ENCODE data around the gene TMEM163.

GRCh38 chr2:134407154-134407890 is 311.5 kb downstream of the TMEM163 start:
- no peak for TF ChIP-seq MAX (IDR thresholded peaks at IDR 0.05)
- TF ChIP-seq REST (IDR thresholded peaks at IDR 0.05; ENCODE audit: low read depth), result no peak
- TF ChIP-seq TEAD4 (IDR thresholded peaks at IDR 0.05), result no peak
- no peak for TF ChIP-seq FOXM1 (IDR thresholded peaks at IDR 0.05; ENCODE audit: borderline replicate concordance, low read depth)
- no peak for TF ChIP-seq NFIC (IDR thresholded peaks at IDR 0.05)
- TF ChIP-seq CREB1 (IDR thresholded peaks at IDR 0.05; ENCODE audit: low read depth), result no peak
- TF ChIP-seq RAD21 (IDR thresholded peaks at IDR 0.05; ENCODE audit: low read depth), result no peak
- no peak for TF ChIP-seq TCF12 (IDR thresholded peaks at IDR 0.05; ENCODE audit: low read depth)
- no peak for TF ChIP-seq CEBPB (IDR thresholded peaks at IDR 0.05)
- TF ChIP-seq EP300 (IDR thresholded peaks at IDR 0.05; ENCODE audit: borderline replicate concordance), result no peak
- no peak for TF ChIP-seq TAF1 (IDR thresholded peaks at IDR 0.05; ENCODE audit: low read depth)
